G401 (cell line): ENCODE results near the gene NTRK2. TPM values are rescaled to one million over a fixed set of nuclear protein-coding genes. Genes with fewer than 3 reads are reported as not detected.

Experiments
- DNase-seq: peaks from one replicate; pipeline ENCODE4 v3.0.0-alpha.2; 2015; ENCODE audit warnings: low spot score
- in situ Hi-C: cut with HindIII; loops from 2 replicates; pipeline ENCODE4 v1.10.0; 2016; ENCODE audit warnings: low sequenced_read_pairs, mixed read lengths
- total RNA-seq: library from RNA; depleted of rRNA; stranded (reverse); fragments of >200 nt; shearing (Covaris generic); gene quantifications from 2 replicates; pipeline ENCODE4 v1.2.3, GENCODE V29; 2014

NTRK2 gene
- total RNA-seq, 1 experiment from 2014 or later, result not detected

DNA sequence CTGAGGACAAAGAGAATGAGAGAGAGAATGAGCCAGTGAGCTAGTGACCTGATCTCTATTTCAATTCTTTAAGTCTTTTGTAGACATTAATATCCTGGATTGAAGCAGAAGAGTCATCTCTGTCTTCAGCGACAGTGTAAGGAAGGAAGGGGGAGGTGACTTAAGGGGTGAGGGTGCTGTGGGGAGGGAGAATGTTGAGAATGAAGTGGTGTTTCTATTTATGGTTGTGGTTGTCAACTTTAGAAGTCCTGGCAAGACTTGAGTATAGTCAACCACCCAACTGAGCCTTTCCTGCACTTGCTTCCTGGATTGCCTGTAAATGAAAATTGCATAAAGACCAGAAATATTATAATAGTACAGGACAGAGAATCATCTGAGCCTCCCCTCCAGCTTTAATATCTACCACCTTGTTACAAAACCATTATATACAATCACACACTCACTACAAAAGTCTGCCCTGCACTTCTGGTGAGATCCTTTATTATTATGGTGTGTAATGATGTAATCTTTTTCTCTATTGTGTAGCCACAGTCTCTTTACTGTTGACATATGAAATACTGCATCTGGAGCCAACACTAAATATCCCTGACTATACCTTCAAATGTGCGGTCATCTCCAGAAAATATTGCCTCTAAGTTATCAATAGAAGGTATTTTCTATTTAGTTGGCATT, 91.7 kb downstream of the NTRK2 start:
- in situ Hi-C loops, result no loop called here
- no peak for DNase-seq

DNA sequence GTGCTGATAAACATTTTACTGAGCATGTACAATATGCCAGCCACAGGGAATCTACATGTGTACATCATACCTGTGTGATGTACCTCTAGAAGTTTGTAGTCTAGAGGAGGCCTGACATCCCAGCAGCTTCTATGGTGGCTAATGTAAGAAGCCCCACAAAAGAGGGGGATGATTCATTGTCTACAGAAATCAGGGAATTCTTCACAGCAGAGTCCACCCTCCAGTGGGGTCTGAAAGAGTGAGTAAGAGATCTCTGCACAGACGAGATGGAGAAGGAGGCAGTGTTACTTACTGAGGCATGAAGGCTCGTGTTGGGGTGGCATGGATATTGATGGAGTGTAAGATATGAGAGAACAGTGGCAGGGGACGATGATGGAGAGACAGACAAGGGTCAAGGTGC, 103.0 kb downstream of the NTRK2 start:
- in situ Hi-C loops, result no loop called here
- DNase-seq, result no peak

- in situ Hi-C loops, result no loop called here
Observed at GRCh38 chr9:84773022-84773421, 103.5 kb downstream of the NTRK2 start.

DNA sequence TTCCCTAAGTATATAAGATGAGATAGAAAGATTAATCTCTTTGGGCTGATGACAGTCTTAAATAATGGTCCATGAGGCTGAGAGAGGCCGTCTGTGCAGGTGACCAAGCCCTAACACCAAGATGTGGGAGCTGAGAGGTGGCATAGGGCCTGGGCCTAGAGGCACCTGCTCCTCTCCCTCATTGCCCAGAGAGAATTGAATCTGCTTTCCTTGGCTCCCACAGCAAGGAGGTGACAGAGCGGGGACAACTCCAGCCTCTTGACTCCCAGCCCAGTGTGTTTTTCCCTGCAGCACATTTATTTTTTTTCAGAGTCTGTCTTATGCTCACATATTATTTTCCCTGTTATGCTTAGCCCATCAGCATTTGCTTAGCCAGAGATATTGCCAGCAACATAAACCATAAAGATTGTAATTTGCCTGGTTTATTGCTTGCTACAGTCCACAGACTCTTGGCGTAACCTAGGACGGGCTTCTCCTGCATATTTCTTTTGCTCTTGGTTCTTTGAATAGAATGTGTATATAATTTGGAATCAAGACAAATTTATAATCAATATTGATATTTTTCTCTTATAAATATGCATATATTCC, 105.6 kb downstream of the NTRK2 start:
- peak; percentile 58 for DNase-seq
- in situ Hi-C loops, result no loop called here

More at GRCh38 chr9:84773022-84773421, 103.5 kb downstream of the NTRK2 start:
- no peak for DNase-seq

- in situ Hi-C loops, result no loop called here
- peak; percentile 69 for DNase-seq
Observed at GRCh38 chr9:84778570-84778969, 109.0 kb downstream of the NTRK2 start.

DNA sequence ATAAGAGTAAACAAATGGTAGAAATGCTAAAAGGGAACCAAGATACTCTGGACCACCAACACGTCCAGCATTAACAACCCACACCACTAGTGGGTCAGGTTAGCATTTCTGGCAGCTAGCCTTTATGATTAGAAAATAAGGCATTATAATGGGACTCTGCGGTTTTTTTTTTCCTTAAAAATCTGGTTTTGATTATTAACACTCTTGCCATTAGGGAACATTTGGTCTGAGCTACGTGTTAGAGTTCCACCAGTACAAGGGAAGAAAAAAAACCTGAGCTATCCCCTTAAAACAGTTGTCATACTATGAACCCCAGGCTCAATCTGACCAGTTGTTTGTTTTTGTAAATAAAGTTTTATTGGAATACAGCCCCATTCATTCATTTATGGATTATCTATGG, 110.4 kb downstream of the NTRK2 start:
- in situ Hi-C loops, result no loop called here
- DNase-seq, result no peak

GRCh38 chr9:84780385-84780784, 110.9 kb downstream of the NTRK2 start:
- in situ Hi-C loops, result no loop called here
- DNase-seq, result no peak

DNA sequence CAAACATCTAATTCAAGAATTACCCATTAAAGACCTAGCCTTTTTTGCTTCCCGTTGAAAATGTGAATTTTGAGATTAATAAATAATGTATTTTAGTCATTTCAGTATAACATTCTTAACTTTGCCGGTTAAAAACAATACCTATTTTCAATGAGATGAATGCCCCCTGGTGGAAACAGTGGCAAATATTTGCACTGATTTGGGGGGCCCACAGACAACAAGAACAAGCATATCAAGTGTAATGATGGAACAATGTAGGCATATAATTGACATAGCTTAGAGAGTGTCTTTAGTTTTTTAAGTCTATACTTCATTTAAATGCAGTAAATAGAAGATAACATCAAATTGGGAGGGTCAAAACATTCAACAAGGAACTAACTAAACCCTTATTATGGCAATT, 111.9 kb downstream of the NTRK2 start:
- no peak for DNase-seq
- in situ Hi-C loops, result no loop called here

DNA sequence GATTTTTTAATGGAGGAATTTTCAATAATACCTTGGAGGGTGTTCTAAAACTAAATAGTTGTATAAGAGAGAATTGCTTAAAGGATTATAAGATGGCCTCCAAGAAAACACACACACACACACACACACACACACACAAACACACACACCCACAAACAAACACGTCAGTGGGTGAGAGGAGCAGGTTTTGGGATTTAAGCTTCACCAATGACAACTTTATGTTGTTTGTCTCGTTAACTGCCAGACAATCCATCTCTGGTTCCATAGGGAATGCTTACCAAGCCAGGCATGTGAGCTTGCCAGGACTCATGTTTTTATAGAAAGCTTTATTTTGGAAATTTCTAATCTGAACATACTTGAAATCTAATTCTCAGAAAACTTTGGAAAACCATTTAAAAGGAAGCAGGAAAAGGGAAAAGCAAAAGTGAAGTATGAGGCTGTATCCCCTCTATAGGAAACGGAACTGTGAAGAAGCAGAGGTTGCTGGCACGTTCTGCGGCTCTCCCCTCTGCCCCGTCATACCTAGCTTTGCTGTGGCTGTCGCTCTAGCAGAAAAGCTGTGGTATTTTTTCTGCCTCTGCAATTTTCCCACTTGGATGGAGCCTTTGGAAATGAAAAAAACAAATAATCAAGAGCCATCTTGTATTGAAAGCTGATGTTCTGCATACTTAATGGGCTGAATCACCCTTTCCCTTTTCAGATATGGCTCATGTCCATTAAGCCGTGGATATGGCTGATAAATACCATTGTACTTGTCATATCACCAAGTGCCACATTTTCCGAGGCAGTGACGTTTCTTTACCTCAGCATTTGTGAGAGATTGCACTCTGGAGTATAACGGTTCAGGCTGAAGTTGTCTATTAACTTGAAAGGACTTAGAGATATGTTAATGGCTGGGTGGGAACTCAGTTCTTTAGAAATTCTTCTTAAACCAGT, 112.7 kb downstream of the NTRK2 start:
- in situ Hi-C loops, result no loop called here
- no peak for DNase-seq

DNA sequence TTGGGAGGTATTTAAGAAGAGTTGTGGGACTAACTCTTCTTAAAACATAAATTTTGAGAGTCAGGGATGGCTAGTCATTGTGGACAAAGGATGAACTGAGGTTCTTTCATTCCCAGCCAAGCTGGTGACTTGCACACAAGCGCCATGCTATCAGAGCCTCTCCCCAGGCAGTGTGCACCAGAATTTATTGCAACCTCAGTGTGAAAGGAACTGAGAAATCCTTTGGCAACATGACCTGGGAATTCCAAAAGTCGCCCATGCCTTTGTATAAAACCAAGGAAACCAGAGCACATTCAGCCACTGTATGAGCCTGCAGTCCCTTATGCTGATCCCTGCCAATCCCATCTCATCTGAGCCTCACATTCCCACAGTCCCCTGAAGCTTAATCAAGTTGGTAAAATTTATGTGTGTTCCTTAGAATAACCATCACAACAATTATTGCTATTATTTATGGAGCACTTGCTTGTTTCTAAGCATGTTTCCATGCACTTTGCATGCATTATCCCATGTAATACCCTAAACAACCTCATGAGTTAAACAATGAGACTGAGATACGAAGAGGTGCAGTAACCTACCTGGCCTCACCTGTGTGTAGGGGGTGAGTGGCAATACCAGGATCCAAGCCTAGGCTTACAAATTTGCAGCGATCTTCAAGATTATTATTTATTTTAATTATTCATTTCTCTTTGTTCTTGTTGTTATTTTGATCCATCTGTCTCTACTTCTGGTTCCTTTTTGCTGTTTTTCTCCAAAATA, 116.4 kb downstream of the NTRK2 start:
- in situ Hi-C loops, result no loop called here
- no peak for DNase-seq

DNA sequence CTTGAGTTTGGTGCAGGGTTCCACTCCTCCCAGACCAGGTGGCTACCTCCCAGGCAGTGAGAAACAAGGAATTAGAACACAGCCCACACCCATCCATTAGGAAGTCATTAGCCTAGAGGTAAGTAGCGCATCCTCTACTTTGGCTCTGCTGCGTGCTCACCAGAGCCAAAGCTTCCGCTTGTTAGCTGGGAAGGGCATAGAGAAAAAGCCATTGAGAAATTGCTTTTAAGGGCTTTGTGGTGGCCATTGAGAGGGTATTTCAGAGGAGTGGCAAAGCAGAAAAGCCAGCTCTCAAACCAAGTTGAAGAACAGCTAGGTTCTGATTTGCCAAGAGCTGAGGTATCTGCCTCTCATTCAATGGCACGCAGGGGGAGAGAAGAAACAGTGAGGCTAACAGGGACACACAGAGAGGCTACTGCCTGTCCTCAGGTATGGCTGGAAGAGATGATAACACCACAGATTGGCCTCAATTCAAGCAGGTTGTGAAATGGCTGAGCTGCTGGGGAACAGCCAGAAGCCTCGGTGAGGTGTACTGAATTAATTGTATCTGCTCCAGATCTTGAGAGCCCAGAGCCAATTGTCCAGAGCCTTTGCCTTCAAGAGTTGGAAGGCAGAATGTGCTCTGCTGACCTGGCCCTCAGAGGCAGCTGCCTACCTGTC, 119.4 kb downstream of the NTRK2 start:
- peak; percentile 99 for DNase-seq
- in situ Hi-C loops, result no loop called here

GRCh38 chr9:84789463-84789830, 119.9 kb downstream of the NTRK2 start:
- in situ Hi-C loops, result no loop called here
- DNase-seq, result no peak

- in situ Hi-C loops, result no loop called here
- no peak for DNase-seq
Observed at GRCh38 chr9:84791643-84792042, 122.1 kb downstream of the NTRK2 start.

DNA sequence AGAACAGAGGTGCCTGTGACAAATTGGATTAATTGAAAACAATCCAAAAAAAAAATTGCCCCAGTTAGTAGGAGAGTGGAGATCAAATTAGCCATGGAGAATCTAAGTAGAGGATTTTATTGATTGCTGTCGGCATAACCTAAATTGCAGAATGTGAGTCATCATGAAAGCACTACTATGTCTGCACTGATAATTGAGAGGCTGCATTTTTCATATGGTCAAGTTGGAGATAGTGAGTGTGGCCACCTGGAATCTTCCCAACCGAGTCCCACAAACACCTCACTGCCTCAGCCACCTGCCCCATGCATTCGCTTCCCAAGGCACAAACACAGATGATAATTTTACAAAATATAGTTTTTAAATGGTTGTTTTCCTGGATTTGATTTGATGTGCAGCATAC, 123.7 kb downstream of the NTRK2 start:
- in situ Hi-C loops, result no loop called here
- DNase-seq, result peak; percentile 81

DNA sequence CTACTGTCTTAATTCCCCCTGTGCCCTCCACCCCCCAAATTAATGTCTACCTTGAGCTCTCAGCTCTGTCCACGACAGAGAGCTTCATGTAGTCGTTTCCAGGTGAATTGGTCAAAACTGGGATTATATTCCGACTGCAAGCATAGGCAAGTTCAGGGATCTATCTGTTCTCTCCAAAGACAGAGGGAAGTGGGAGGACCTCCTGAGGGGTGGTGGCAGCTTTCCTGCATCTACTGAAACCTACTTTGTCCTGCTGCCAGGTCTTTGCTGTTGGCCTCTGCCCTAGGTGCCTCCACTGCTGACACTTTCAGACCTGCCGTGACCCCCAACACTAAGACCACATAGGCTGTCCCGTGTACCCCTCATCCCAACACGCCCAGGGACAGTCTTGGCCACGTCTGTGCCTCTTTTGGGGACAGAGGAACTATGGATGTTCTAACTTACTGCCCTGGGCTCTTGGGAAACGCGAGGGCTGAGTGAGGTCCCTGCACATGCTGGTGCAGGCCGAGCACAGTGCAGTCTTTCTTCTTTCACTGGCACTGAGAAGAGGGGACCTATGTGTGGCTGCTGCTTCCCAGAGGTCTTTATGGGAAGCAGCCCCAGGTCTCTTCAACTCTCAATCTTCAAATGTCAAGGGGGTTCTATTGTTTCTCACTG, 125.6 kb downstream of the NTRK2 start:
- peak; percentile 62 for DNase-seq
- in situ Hi-C loops, result no loop called here

GRCh38 chr9:84796404-84796803, 126.9 kb downstream of the NTRK2 start:
- DNase-seq, result no peak
- in situ Hi-C loops, result no loop called here

DNA sequence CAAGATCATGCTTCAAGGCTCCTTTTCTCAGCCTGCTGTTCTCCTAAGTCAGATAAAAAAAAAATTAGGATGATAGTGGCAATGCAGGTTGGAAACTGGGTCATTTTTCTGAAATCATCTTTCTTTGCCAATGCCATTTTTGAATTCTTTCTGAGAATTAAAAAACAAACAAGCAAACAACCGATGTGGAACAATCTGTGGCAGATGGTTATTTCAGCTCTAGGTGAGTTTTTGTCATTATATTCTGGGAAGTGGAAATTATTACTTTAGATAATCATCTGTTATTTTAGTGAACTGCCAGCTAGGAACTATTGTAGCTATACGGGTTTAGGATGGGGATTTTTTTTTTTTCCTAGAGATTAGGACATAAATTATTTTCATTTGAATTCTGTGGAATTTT, 129.7 kb downstream of the NTRK2 start:
- DNase-seq, result peak; percentile 97
- in situ Hi-C loops, result no loop called here

DNA sequence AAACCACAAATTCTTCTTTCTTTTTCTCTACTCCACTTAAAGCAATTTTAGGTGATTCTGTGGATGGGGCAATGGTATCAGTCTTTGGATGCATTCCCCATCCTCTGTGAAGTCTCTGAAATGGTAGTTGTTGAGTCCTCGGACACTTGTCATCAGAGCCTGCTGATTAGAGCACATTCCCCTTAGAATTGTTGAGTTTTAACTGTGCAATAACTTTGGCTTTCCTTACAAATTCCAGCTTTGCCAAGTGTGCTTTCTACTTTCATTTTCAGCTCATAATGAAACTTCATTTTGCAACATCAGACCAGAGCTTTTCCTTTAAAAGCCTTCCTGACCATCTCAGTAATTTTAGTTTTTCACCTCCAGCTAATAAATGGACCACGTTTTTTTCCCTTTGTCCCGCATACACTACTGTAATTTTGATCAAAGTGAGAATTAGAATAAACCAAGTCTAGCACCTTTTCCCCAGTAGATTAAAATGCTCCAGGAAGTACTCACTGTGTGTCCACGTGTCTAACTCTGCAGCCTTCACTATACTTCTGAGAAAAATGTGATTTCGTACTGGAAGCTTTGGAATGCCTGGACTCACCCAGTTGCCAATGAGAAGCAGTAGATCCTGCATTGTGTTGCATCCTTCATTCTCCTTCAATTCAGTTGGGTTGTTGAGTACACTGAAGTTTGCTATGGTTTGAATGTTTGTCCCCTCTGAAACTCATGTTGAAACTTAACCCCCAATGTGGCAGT, 135.6 kb downstream of the NTRK2 start:
- no peak for DNase-seq
- in situ Hi-C loops, result no loop called here
